ENCODE data around the gene OSBPL6. TPM values are rescaled to one million over a fixed set of nuclear protein-coding genes. Genes with fewer than 3 reads are reported as not detected.

Gene OSBPL6
- total and polyA plus RNA-seq, 3 experiments from 2014 or later, result 0.33 to 1.6 (median 1.2) TPM

- ChIA-PET POLR2A (no interaction called here), CTCF (no interaction called here)
- H3K4me1 ChIP-seq (ENCODE audit: insufficient read depth, low read length), result no peaks in the 10 kb centered on the region
- no peaks in the 10 kb centered on the region for H3K9me3 ChIP-seq (ENCODE audit: low read length)
- H3K36me3 Mint-ChIP-seq, result no peaks in the 10 kb centered on the region
- H3K27ac Mint-ChIP-seq, result no peak overlapping the region
- H3K4me3 ChIP-seq (ENCODE audit: low read length), result no peak overlapping the region
- no peaks in the 10 kb centered on the region for H3K9me3 Mint-ChIP-seq
- H3K4me3 Mint-ChIP-seq, result no peak overlapping the region
- H3K27me3 Mint-ChIP-seq, result peaks cover 6 to 37% of the 10 kb centered on the region in 2 donors
- H3K4me1 Mint-ChIP-seq, result no peaks in the 10 kb centered on the region
- no peaks in the 10 kb centered on the region for H3K27me3 ChIP-seq (ENCODE audit: insufficient read depth, low read length, poor library complexity, severe bottlenecking)
- H3K27ac ChIP-seq (ENCODE audit: low read depth, low read length), result peak overlapping the region; percentile 6
- no peak for DNase-seq
- no peaks in the 10 kb centered on the region for H3K36me3 ChIP-seq (ENCODE audit: insufficient read depth, low read length)
Observed at GRCh38 chr2:178304333-178304732, 110.0 kb downstream of the OSBPL6 start.

- H3K4me1 Mint-ChIP-seq, result no peaks in the 10 kb centered on the region
- peaks cover 0 to 1% (median 0%) of the 10 kb centered on the region in 3 donors for H3K36me3 Mint-ChIP-seq
- no peaks in the 10 kb centered on the region for H3K9me3 Mint-ChIP-seq
- Histone ChIP-seq H3K36me3 (ENCODE audit: insufficient read depth, low read length) (no peaks in the 10 kb centered on the region), H3K27me3 (ENCODE audit: insufficient read depth, low read length, poor library complexity, severe bottlenecking) (no peaks in the 10 kb centered on the region), H3K27ac (ENCODE audit: low read depth, low read length) (no peak overlapping the region), H3K4me1 (ENCODE audit: insufficient read depth, low read length) (no peaks in the 10 kb centered on the region), H3K4me3 (ENCODE audit: low read length) (no peak overlapping the region), H3K9me3 (ENCODE audit: low read length) (no peaks in the 10 kb centered on the region)
- CTCF ChIA-PET, result no interaction called here
- peak in 2 of 5 donors; percentile 3 to 45 for DNase-seq
- POLR2A ChIA-PET, result no interaction called here
- peak overlapping the region in 1 of 8 donors; percentile 8 for H3K27ac Mint-ChIP-seq
- peaks cover 6 to 31% of the 10 kb centered on the region in 2 donors for H3K27me3 Mint-ChIP-seq
- no peak overlapping the region for H3K4me3 Mint-ChIP-seq
Observed at GRCh38 chr2:178306352-178307073, 112.2 kb downstream of the OSBPL6 start.

GRCh38 chr2:178307650-178308049 is 113.3 kb downstream of the OSBPL6 start:
- Mint-ChIP-seq H3K4me1 (no peaks in the 10 kb centered on the region), H3K9me3 (no peaks in the 10 kb centered on the region), H3K27me3 (peaks cover 6 to 31% of the 10 kb centered on the region in 2 donors), H3K36me3 (peaks cover 0 to 3% (median 0%) of the 10 kb centered on the region in 3 donors), H3K27ac (no peak overlapping the region), H3K4me3 (no peak overlapping the region)
- no peak for DNase-seq
- Histone ChIP-seq H3K36me3 (ENCODE audit: insufficient read depth, low read length) (no peaks in the 10 kb centered on the region), H3K9me3 (ENCODE audit: low read length) (no peaks in the 10 kb centered on the region), H3K27me3 (ENCODE audit: insufficient read depth, low read length, poor library complexity, severe bottlenecking) (no peaks in the 10 kb centered on the region), H3K4me3 (ENCODE audit: low read length) (no peak overlapping the region), H3K27ac (ENCODE audit: low read depth, low read length) (no peak overlapping the region), H3K4me1 (ENCODE audit: insufficient read depth, low read length) (no peaks in the 10 kb centered on the region)
- POLR2A ChIA-PET, result no interaction called here
- CTCF ChIA-PET, result no interaction called here

GRCh38 chr2:178309541-178309940 is 115.2 kb downstream of the OSBPL6 start:
- CTCF ChIA-PET, result interaction anchor here (1.2 kb wide), 1 partner anchor 105 kb away, joined by 3 read pairs; no protein-coding TSS in a partner anchor

GRCh38 chr2:178315078-178315477 is 120.8 kb downstream of the OSBPL6 start:
- H3K4me1 Mint-ChIP-seq, result no peaks in the 10 kb centered on the region
- Histone ChIP-seq H3K27ac (ENCODE audit: low read depth, low read length) (no peak overlapping the region), H3K9me3 (ENCODE audit: low read length) (no peaks in the 10 kb centered on the region), H3K27me3 (ENCODE audit: insufficient read depth, low read length, poor library complexity, severe bottlenecking) (no peaks in the 10 kb centered on the region), H3K36me3 (ENCODE audit: insufficient read depth, low read length) (no peaks in the 10 kb centered on the region), H3K4me1 (ENCODE audit: insufficient read depth, low read length) (no peaks in the 10 kb centered on the region), H3K4me3 (ENCODE audit: low read length) (no peak overlapping the region)
- peaks cover 0 to 3% (median 0%) of the 10 kb centered on the region in 3 donors for H3K36me3 Mint-ChIP-seq
- no peak overlapping the region for H3K27ac Mint-ChIP-seq
- ChIA-PET CTCF (no interaction called here), POLR2A (no interaction called here)
- no peak overlapping the region for H3K4me3 Mint-ChIP-seq
- peaks cover 10 to 27% of the 10 kb centered on the region in 2 donors for H3K27me3 Mint-ChIP-seq
- no peak for DNase-seq
- no peaks in the 10 kb centered on the region for H3K9me3 Mint-ChIP-seq

More at GRCh38 chr2:178309541-178309940, 115.2 kb downstream of the OSBPL6 start:
- H3K27ac ChIP-seq (ENCODE audit: low read depth, low read length), result no peak overlapping the region
- Mint-ChIP-seq H3K27ac (no peak overlapping the region), H3K4me1 (no peaks in the 10 kb centered on the region), H3K27me3 (peaks cover 6 to 24% of the 10 kb centered on the region in 2 donors), H3K36me3 (peaks cover 0 to 3% (median 0%) of the 10 kb centered on the region in 3 donors), H3K9me3 (no peaks in the 10 kb centered on the region), H3K4me3 (no peak overlapping the region)
- DNase-seq, result no peak
- no peaks in the 10 kb centered on the region for H3K36me3 ChIP-seq (ENCODE audit: insufficient read depth, low read length)
- POLR2A ChIA-PET, result no interaction called here
- no peaks in the 10 kb centered on the region for H3K9me3 ChIP-seq (ENCODE audit: low read length)
- no peaks in the 10 kb centered on the region for H3K27me3 ChIP-seq (ENCODE audit: insufficient read depth, low read length, poor library complexity, severe bottlenecking)
- H3K4me1 ChIP-seq (ENCODE audit: insufficient read depth, low read length), result no peaks in the 10 kb centered on the region
- H3K4me3 ChIP-seq (ENCODE audit: low read length), result no peak overlapping the region

GRCh38 chr2:178315488-178315948 is 121.2 kb downstream of the OSBPL6 start:
- ChIA-PET POLR2A (no interaction called here), CTCF (no interaction called here)
- H3K4me3 ChIP-seq (ENCODE audit: low read length), result no peak overlapping the region
- H3K27me3 Mint-ChIP-seq, result peaks cover 10 to 28% of the 10 kb centered on the region in 2 donors
- no peaks in the 10 kb centered on the region for H3K9me3 ChIP-seq (ENCODE audit: low read length)
- H3K36me3 ChIP-seq (ENCODE audit: insufficient read depth, low read length), result no peaks in the 10 kb centered on the region
- no peaks in the 10 kb centered on the region for H3K27me3 ChIP-seq (ENCODE audit: insufficient read depth, low read length, poor library complexity, severe bottlenecking)
- no peak for DNase-seq
- no peaks in the 10 kb centered on the region for H3K4me1 Mint-ChIP-seq
- H3K27ac ChIP-seq (ENCODE audit: low read depth, low read length), result no peak overlapping the region
- no peak overlapping the region for H3K27ac Mint-ChIP-seq
- no peaks in the 10 kb centered on the region for H3K9me3 Mint-ChIP-seq
- no peaks in the 10 kb centered on the region for H3K4me1 ChIP-seq (ENCODE audit: insufficient read depth, low read length)
- H3K4me3 Mint-ChIP-seq, result no peak overlapping the region
- peaks cover 0 to 3% (median 0%) of the 10 kb centered on the region in 3 donors for H3K36me3 Mint-ChIP-seq

GRCh38 chr2:178317811-178318210 is 123.5 kb downstream of the OSBPL6 start:
- H3K9me3 ChIP-seq (ENCODE audit: low read length), result no peaks in the 10 kb centered on the region
- H3K27me3 ChIP-seq (ENCODE audit: insufficient read depth, low read length, poor library complexity, severe bottlenecking), result no peaks in the 10 kb centered on the region
- DNase-seq, result no peak
- Mint-ChIP-seq H3K4me3 (no peak overlapping the region), H3K27ac (no peak overlapping the region), H3K27me3 (peaks cover 11 to 28% of the 10 kb centered on the region in 2 donors), H3K4me1 (no peaks in the 10 kb centered on the region), H3K9me3 (no peaks in the 10 kb centered on the region), H3K36me3 (no peaks in the 10 kb centered on the region)
- POLR2A ChIA-PET, result no interaction called here
- H3K27ac ChIP-seq (ENCODE audit: low read depth, low read length), result no peak overlapping the region
- H3K4me1 ChIP-seq (ENCODE audit: insufficient read depth, low read length), result no peaks in the 10 kb centered on the region
- no peak overlapping the region for H3K4me3 ChIP-seq (ENCODE audit: low read length)
- CTCF ChIA-PET, result no interaction called here
- no peaks in the 10 kb centered on the region for H3K36me3 ChIP-seq (ENCODE audit: insufficient read depth, low read length)

- Histone ChIP-seq H3K4me1 (ENCODE audit: insufficient read depth, low read length) (no peaks in the 10 kb centered on the region), H3K9me3 (ENCODE audit: low read length) (no peaks in the 10 kb centered on the region), H3K36me3 (ENCODE audit: insufficient read depth, low read length) (no peaks in the 10 kb centered on the region), H3K27me3 (ENCODE audit: insufficient read depth, low read length, poor library complexity, severe bottlenecking) (no peaks in the 10 kb centered on the region), H3K27ac (ENCODE audit: low read depth, low read length) (no peak overlapping the region), H3K4me3 (ENCODE audit: low read length) (no peak overlapping the region)
- DNase-seq, result no peak
- Mint-ChIP-seq H3K4me3 (no peak overlapping the region), H3K9me3 (no peaks in the 10 kb centered on the region), H3K27me3 (peaks cover 15 to 39% of the 10 kb centered on the region in 2 donors), H3K27ac (no peak overlapping the region), H3K4me1 (no peaks in the 10 kb centered on the region), H3K36me3 (no peaks in the 10 kb centered on the region)
- CTCF ChIA-PET, result interaction anchor here (1.6 kb wide), 1 partner anchor 16 kb away, joined by 3 read pairs; no protein-coding TSS in a partner anchor
- POLR2A ChIA-PET, result no interaction called here
Observed at GRCh38 chr2:178320011-178320585, 125.8 kb downstream of the OSBPL6 start.
